Posterior cingulate gyrus (tissue), 11 donors: Measurements from ENCODE around the gene ICA1L.
"Not testable (repeated sequence)": the region's sequence is repeated elsewhere in the genome, so short reads cannot be mapped to it uniquely, and the experiment has no call there.

ENCODE experiments used
- DNase-seq, 10 donors: peaks; one replicate each; pipeline versions ENCODE4 v3.0.0 to v3.0.0-alpha.2; 2020 to 2021; ENCODE audit warnings: mixed read lengths in 3 of 10
- intact Hi-C: fragments of 100-400 bp; cut with DNase I; formaldehyde crosslinking; loops from one replicate; pipeline ENCODE4 v1.15.1; 2023

ICA1L gene

GRCh38 chr2:202849343-202849742 lies 22.2 kb downstream of the ICA1L start:
- intact Hi-C loops, DNase-seq: not testable (repeated sequence)

DNA sequence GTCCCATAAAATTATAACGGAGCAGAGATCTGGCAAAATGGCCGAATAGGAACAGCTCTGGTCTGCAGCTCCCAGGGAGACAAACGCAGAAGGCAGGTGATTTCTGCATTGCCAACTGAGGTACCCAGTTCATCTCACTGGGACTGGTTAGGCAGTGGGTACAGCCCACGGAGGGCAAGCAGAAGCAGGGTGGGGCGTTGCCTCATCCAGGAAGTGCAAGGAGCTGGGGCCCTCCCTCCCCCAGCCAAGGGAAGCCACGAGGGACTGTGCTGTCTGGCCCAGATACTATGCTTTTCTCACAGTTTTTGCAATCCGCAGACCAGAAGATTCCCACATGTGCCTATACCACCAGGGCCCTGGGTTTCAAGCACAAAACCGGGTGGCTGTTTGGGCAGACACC lies 22.8 kb downstream of the ICA1L start:
- intact Hi-C loops: no loop called here
- DNase-seq: peak in 1 of 10 donors; percentile 80

DNA sequence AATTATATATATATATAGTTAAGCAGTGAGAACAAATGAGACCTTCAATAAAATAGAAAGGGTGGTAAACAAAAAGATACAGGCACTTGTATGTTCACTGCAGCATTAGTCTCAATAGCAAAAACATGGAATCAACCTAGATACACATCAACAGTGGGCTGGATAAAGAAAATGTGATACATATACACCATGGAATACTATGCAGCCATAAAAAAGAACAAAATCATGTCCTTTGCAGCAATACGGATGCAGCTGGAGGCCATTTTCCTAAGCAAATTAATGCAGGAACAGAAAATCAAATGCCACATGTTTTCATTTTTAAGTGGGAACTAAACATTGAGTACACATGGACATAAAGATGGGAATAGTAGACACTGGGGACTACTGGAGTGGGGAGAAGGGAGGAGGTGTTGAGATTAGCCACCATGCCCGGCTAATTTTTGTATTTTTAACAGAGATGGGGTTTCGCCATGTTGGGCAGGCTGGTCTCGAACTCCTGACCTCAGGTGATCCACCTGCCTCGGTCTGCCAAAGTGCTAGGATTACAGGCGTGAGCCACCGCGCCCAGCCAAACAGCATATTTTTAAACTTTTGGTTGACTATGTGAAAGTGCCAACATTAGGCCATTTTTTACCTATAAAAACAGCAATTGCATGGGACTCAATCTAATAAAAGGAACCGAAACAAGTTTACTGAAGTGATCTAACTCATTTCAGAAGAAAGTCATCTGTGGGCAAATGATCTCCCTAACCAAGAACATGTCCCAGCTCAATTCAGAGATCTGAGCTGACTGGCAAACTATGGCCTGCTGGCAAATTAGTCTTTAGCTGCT lies 23.7 kb downstream of the ICA1L start:
- intact Hi-C loops: no loop called here
- DNase-seq: no peak

- no peak for DNase-seq
- intact Hi-C loops: no loop called here
These were observed 26.9 kb downstream of the ICA1L start for GRCh38 chr2:202844656-202845055.

- no peak for DNase-seq
- intact Hi-C loops: no loop called here
These were observed 28.9 kb downstream of the ICA1L start for GRCh38 chr2:202842690-202843089.

- DNase-seq: no peak
- intact Hi-C loops: no loop called here
These were observed 30.3 kb downstream of the ICA1L start for GRCh38 chr2:202841090-202841867.

- intact Hi-C loops: no loop called here
- peak in 1 of 10 donors; percentile 25 for DNase-seq
These were observed 40.0 kb downstream of the ICA1L start for GRCh38 chr2:202831242-202832220.

DNA sequence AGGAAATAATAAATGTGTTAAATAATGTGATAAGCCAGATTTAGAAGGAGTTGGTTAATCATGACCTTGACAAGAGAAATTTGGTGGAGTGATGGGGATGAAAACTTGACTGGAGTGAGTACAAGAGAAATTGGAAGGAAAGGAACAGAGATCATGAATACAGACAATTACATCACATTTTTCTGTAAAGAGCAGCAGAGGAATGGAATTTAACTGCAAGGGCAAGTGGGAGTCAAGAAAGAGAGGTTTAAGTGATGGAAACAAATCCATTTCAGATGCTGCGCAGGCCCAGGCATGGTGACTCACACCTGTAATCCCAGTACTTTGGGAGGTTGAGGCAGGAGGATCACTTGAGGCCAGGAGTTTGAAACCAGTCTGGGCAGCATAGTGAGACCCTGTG lies 46.7 kb downstream of the ICA1L start:
- intact Hi-C loops: no loop called here
- no peak for DNase-seq

GRCh38 chr2:202822411-202822810 lies 49.2 kb downstream of the ICA1L start:
- no peak for DNase-seq
- intact Hi-C loops: no loop called here

DNA sequence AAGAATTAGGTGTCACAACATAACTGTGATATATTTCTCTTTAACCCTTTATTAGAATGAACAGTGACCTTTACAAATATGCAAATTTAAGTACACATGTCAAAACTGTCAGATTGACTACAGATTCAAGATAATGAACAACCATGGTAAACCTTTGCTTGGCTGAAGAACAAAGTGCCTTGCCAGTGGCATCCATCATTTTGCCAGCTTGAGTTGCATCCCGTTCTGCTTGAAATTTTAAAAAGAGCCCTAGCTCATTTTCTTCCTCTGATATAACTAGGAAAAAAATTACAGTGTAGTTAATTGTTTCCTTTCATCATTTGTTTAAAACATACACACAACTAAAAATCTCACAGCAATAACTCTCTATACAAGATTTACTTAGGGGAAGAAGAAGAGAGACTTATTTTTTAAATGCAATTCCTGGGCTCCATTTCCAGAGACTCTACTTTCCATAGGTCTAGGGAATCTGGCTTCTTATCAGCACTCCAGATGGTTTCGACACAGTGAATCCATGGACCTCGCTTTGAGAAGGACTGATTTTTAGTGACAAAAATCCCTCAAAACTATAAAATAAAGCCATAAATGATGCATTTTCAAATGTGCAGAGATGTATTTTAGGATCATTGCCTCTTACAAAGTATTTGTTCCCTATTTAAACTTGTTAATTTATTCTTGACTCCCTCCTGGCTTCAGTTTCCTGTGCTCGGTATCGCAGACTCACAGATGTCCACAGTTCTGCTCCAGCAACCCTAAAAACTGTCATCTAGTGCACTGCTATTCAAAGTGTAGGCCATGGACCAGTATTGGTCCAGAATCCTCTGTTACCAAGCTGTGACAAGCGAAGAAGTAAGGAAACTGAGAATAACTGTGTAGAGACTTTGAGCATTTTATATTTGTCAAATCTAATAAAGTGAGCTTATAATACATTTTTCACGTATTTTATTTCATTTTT lies 50.1 kb downstream of the ICA1L start:
- intact Hi-C loops: no loop called here
- DNase-seq: no peak

GRCh38 chr2:202818321-202818720 lies 53.2 kb downstream of the ICA1L start:
- intact Hi-C loops: no loop called here
- no peak for DNase-seq

DNA sequence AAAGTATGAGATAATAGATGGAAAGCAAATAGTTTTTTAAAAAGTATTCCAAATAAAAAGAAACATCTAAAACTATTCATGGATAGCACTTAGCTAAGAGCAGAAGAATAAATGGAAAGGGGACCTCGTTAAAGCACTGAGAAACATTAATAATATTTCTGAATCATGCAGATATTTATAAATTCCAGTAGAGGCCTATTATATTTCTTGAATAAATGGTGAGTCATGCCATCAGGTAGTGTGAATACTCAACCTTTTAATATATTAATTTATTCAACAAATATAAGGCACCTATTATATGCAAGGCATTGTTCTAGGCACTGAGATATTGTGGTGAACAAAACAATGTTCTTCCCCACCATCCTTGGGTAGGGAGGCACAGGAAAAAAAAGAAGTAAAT lies 53.8 kb downstream of the ICA1L start:
- intact Hi-C loops: no loop called here
- no peak for DNase-seq

DNA sequence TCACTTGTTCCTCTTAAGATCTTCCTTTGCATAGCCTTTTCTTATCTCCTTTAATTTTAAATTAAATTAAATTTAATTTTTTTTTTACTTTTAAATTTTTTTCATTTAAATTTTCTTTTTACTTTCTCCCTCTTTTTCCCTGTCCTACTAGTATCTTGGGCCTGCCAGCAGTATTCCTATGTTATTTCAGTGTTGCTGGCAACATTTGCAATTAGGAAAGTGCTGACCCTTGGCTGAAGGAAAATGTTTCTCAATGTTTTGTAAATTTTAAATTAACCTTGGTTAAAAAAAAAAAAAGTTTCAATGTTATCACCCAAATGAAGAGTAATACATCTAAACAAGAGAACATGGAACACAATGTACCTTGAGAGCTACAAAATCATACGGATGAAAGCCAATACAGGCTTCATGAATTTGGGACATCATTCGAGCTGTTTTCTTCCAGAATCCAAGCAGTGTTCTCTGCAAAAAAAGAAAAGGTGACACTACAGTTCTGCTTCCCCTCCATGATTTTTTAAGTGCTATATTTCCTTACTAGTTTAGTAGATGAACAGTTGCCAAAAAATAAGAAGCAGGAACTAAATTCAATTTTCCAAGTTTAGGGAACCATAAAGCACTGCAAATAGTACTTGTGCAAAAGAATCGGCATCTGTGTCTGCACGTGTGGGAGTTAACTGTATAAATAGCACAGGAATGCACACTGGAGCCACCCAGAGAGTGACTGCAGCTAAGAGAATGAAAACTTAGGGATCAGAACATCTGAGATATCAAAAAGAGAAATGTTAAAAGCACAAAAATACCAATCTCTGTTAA lies 55.8 kb downstream of the ICA1L start:
- intact Hi-C loops: no loop called here
- DNase-seq: no peak

GRCh38 chr2:202814226-202814625 lies 57.3 kb downstream of the ICA1L start:
- intact Hi-C loops: no loop called here
- DNase-seq: no peak

GRCh38 chr2:202813387-202813786 lies 58.2 kb downstream of the ICA1L start:
- DNase-seq: no peak
- intact Hi-C loops: no loop called here

GRCh38 chr2:202808754-202809153 lies 62.8 kb downstream of the ICA1L start:
- intact Hi-C loops: no loop called here
- DNase-seq: no peak

DNA sequence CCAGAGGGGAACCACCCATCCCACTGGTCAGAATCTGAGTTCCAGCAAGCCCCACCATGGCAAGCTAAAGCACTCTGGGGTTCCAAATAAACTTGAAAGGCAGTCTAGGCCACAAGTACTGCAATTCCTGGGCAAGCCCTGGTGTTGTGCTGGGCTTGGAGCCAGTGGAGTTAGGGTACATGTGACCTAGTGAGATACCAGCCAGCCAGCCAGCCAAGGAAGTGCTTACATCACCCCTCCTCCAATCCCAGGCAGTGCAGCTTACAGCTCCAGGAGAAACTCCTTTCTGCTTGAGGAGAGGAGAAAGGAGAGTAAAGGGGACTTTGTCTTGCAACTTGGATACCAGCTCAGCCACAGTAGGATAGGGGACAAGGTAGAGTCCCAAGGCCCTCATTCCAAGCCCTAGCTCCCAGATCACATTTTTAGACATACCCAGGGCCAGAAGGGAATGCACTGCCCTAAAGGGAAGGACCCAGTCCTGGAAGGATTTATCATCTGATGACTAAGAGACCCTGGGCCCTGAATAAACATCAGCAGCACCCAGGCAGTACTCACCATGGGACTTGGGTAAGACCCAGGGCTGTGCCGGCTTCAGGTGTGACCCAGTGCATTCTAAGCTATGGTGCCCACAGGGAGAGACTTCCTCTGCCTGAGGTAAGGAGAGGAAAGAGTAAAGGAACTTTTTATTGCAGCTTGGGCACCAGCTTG lies 64.0 kb downstream of the ICA1L start:
- intact Hi-C loops: not testable (repeated sequence)
- peak in 9 of 10 donors; percentile 24 to 88 (median 45) for DNase-seq

DNA sequence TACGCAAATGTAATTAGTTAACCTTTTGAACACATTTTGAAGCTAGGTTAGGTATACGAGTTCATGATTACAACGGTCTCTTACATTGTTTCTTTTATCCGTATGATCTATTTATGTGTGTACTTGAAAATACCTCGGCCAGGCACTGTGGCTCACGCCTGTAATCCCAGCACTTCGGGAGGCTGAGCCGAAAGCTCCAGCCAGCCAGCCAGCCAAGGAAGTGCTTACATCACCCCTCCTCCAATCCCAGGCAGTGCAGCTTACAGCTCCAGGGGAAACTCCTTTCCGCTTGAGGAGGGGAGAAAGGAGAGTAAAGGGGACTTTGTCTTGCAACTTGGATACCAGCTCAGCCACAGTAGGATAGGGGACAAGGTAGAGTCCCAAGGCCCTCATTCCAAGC lies 65.7 kb downstream of the ICA1L start:
- peak in 2 of 10 donors; percentile 12 to 84 for DNase-seq
- intact Hi-C loops: not testable (repeated sequence)
